Activated CD4-positive, alpha-beta T cell treated with anti-CD3 and anti-CD28 coated beads, Interleukin-2, amount 50 U/mL, for 1 hour (primary cell): ENCODE data around the gene LRP1.

Source experiments
- DNase-seq: peaks from one replicate; pipeline ENCODE4 v3.0.0-alpha.2; 2020

Gene LRP1

GRCh38 chr12:57240926-57241401 lies 112.7 kb downstream of the LRP1 start:
- DNase-seq: no peak

GRCh38 chr12:57241402-57242310 lies 113.4 kb downstream of the LRP1 start:
- no peak for DNase-seq

GRCh38 chr12:57242329-57242690 lies 114.0 kb downstream of the LRP1 start:
- no peak for DNase-seq

- DNase-seq: peak; percentile 68
Measured at GRCh38 chr12:57242691-57243454, 114.6 kb downstream of the LRP1 start.

- DNase-seq: peak; percentile 84
Measured at GRCh38 chr12:57243521-57244311, 115.4 kb downstream of the LRP1 start.

- DNase-seq: no peak
Measured at GRCh38 chr12:57244312-57244696, 116.0 kb downstream of the LRP1 start.

- DNase-seq: no peak
Measured at GRCh38 chr12:57247041-57247440, 118.8 kb downstream of the LRP1 start.

GRCh38 chr12:57248934-57249742 lies 120.9 kb downstream of the LRP1 start:
- no peak for DNase-seq

- no peak for DNase-seq
Measured at GRCh38 chr12:57250541-57250940, 122.3 kb downstream of the LRP1 start.

GRCh38 chr12:57250956-57251355 lies 122.7 kb downstream of the LRP1 start, which contains the start of gene STAC3:
STAC3 (minus strand) TSS chr12:57251187; CDS start chr12:57249636, 1,551 bp downstream.
- DNase-seq: no peak

GRCh38 chr12:57254506-57255280 lies 126.4 kb downstream of the LRP1 start:
- no peak for DNase-seq

- DNase-seq: no peak
Measured at GRCh38 chr12:57255916-57256315, 127.6 kb downstream of the LRP1 start.

- DNase-seq: no peak
Measured at GRCh38 chr12:57258977-57259970, 131.0 kb downstream of the LRP1 start.

- no peak for DNase-seq
Measured at GRCh38 chr12:57260366-57260765, 132.1 kb downstream of the LRP1 start.

- no peak for DNase-seq
Measured at GRCh38 chr12:57261428-57261865, 133.2 kb downstream of the LRP1 start.

- no peak for DNase-seq
Measured at GRCh38 chr12:57262126-57262822, 134.0 kb downstream of the LRP1 start.
